ENCODE results near the gene MLN.

The MLN gene

DNA sequence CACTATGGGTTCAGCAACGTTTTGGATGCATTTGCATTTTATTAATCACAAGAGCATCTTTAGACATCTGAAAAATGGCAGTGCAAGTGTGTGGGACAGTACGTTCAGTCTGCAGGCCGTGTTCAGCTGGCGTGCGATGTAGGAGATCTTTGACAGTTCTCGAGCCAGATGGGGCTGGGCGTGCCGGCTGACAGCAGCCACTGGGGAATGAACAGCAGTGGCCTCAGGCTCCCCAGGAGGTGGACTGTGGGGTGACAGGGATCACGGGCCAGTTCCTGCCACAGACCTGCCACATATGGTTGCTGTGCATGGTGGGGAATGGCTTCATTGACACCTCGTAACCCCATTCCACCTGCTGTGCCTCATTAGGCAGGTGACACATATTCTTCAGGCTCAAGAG, 16.4 kb upstream of the MLN start:
- DNase-seq (ENCODE audit: low read depth): no peak
- no peak overlapping the region for H3K4me3 ChIP-seq (ENCODE audit: low read length)
- TF ChIP-seq, protein P1, sequence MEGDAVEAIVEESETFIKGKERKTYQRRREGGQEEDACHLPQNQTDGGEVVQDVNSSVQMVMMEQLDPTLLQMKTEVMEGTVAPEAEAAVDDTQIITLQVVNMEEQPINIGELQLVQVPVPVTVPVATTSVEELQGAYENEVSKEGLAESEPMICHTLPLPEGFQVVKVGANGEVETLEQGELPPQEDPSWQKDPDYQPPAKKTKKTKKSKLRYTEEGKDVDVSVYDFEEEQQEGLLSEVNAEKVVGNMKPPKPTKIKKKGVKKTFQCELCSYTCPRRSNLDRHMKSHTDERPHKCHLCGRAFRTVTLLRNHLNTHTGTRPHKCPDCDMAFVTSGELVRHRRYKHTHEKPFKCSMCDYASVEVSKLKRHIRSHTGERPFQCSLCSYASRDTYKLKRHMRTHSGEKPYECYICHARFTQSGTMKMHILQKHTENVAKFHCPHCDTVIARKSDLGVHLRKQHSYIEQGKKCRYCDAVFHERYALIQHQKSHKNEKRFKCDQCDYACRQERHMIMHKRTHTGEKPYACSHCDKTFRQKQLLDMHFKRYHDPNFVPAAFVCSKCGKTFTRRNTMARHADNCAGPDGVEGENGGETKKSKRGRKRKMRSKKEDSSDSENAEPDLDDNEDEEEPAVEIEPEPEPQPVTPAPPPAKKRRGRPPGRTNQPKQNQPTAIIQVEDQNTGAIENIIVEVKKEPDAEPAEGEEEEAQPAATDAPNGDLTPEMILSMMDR (conservative IDR thresholded peaks at IDR 0.05; ENCODE audit: low read depth, low read length): no peak

DNA sequence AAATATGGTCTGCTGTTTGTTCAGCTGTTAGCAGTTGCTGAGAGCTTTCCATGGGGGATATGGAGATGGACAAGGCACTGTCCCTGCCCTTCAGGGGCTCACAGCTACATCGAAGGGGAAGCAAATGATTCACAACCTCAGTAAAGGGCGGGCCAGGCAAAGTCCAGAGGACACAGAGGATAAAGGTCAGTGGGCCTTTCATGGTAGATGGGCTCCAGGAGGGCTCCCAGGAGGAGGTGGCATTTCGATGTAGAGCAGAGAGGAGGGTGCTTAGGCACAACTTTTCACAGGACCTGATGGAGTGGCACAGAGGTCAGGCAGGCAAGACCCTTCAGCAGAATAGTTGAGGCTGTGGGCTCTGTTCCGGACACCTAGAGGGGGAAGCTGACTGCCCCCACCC, 15.2 kb upstream of the MLN start:
- TF ChIP-seq, protein P1 (conservative IDR thresholded peaks at IDR 0.05; ENCODE audit: low read depth, low read length): no peak
- H3K4me3 ChIP-seq (ENCODE audit: low read length): no peak overlapping the region
- no peak for DNase-seq (ENCODE audit: low read depth)

DNA sequence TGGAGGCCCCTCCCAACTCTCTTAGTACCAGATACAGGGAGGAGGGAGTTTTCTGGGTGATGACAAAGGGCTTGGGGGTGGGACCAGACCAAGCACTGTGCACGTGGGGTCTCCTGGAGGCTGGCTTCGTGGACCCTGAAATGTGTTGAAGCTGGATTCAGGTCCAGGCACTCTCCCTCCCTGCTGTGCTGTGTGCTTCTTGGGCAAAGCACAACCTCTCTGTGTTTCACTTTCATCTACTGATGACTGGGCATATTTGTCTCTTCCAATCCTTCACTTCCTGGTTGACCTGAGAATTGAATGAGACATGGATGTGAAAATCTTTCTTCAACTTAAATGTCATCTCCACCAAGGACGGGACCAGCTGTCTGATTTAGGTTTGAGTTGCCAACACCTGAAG, 14.5 kb upstream of the MLN start:
- no peak overlapping the region for H3K4me3 ChIP-seq (ENCODE audit: low read length)
- TF ChIP-seq, protein P1 (conservative IDR thresholded peaks at IDR 0.05; ENCODE audit: low read depth, low read length): no peak
- no peak for DNase-seq (ENCODE audit: low read depth)

DNA sequence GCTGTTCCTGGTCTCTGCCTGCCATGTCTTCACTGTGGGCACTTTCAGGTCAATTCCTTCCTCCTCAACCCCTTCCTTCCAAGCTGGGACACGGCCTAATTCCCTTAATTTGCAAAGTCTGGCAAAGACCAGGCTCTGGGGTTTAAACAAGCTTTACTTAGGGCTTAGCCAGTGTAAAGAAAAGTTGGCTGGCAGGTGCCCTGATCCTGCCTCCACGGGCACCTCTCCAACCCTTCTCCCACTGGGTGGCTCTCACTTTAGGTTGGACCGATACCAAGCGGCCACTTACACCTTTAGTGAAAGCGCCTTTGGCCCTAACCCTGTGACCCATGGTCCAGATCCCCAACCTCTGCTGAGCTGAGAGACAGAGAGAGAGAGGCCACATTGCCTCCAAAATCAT, 13.7 kb upstream of the MLN start:
- no peak for DNase-seq (ENCODE audit: low read depth)
- H3K4me3 ChIP-seq (ENCODE audit: low read length): no peak overlapping the region
- TF ChIP-seq, protein P1 (conservative IDR thresholded peaks at IDR 0.05; ENCODE audit: low read depth, low read length): no peak

DNA sequence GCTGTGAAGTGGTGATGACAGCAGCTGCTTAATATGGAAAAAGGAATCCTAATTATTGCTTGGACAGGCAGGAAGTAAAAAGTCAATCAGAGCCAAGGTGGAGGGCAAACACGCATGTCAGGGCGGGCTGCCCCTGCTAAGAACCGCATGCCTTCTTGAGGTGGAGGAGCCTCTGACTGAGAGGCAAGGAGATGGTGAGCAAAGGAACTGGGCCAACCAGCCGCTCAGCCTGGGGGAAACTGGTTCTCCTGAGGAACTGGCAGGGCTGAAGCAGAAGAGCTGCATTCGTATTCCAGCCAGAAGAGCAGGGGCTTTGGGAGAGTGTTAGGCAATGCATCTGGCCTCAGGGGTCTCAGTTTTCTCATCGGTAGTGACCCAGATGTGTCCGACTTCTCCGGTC, 13.1 kb upstream of the MLN start:
- H3K4me3 ChIP-seq (ENCODE audit: low read length): no peak overlapping the region
- TF ChIP-seq, protein P1 (conservative IDR thresholded peaks at IDR 0.05; ENCODE audit: low read depth, low read length): no peak
- DNase-seq (ENCODE audit: low read depth): no peak

DNA sequence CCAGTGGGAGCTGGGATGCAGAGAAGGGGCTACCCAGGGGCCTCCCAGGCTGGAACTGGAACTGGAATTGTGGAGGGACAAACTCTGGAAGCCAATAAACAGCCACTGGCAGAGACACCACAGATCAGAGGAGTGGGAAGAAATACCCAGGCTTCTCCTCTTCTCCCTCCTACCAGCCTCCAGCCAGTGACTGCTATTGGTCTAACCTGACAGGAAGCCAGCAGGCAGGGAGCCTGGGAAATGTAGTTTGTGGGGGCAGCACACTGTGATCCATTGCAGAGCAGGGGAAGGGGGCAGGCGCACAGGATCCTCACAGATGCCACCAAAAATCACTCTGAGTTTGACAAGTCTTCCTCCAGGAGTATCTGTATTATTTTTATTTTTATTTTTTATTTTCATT, 12.1 kb upstream of the MLN start:
- no peak for DNase-seq (ENCODE audit: low read depth)
- TF ChIP-seq, protein P1 (conservative IDR thresholded peaks at IDR 0.05; ENCODE audit: low read depth, low read length): no peak
- H3K4me3 ChIP-seq (ENCODE audit: low read length): no peak overlapping the region

DNA sequence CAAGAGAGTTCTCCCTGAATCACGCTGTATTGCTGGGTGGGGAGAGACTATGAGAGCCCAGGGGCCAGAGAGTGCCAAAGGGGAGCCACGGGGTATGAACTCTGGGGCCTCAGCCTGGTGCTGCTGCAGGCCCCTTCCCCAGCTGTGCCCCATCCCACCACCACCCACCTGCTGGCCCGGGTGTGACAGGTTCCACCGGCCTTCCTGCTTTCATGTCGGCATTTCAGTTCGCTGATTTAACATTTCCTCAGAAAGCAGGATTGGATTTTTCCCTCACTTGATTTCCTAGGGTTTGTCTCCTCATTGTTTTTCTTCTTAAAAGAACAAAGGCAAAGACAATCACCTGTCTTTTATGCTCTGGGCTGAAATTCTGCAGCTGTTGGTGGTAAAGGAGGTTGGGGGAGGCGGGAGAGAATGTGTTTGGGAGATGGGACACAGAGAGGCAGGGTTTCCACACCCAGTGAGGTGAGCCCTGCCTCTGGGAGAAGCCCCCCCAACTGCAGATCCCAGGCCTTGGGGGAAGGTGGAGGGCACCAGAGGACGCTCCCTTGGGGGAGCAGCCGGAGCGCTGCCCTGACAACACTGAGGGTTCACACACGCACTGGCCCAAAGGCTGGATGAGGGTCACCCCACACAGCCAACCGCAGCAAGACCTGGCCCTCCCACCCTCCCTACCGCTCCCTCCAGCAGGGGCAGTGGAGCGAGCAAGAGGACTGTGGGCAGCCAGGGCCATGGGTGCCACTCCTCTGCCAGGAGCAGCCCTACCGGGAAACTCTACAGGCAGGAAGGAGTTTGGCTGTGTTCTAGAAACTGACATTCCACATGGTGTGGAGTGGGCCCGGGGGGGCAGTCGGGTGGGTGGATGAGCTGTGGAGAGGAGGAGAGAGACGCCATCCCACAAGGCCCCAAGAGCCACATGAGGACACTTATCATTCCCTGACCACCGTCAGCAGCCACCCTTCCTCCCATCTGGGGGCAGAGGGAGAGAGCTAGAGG, 10.5 kb upstream of the MLN start:
- no peak overlapping the region for H3K4me3 ChIP-seq (ENCODE audit: low read length)
- no peak for DNase-seq (ENCODE audit: low read depth)
- TF ChIP-seq, protein P1 (conservative IDR thresholded peaks at IDR 0.05; ENCODE audit: low read depth, low read length): no peak

Data from retinal pigment epithelial cell (primary cell).